GM18526 (cell line): Measurements from ENCODE around the gene DCTPP1.

Source experiments
- POLR2A ChIP-seq: IDR thresholded peaks from 3 replicates; pipeline ENCODE4 v1.6.1; 2011; ENCODE audit not compliant: insufficient read length; ENCODE audit errors: extremely low read depth

DCTPP1 gene

GRCh38 chr16:30449116-30449435 lies 19.2 kb upstream of the DCTPP1 start:
- TF ChIP-seq POLR2A = no peak

- no peak for TF ChIP-seq POLR2A
Observed at GRCh38 chr16:30447512-30448226, 17.8 kb upstream of the DCTPP1 start.

DNA sequence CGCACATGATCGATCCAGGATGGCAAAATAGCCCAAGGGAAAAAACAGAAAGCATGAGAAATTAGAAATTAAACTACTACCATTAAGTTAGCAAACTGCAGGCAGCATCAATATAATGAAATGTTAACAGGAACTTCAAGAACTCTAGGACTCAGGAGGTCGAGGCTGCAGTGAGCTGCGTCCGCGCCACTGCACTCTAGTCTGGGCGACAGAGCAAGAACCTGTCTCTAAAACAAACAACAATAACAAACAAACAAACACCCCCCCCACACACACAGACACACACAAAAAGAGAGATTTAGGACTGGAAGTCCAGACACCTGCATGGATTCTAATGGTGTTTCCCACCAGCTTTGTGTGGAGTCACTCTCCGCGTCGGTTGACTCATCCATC lies 16.4 kb upstream of the DCTPP1 start:
- TF ChIP-seq POLR2A = no peak

- TF ChIP-seq POLR2A = peak; percentile 95
Observed at GRCh38 chr16:30445408-30446202, 15.8 kb upstream of the DCTPP1 start, which contains the start of gene SEPHS2. SEPHS2 (minus strand) TSS chr16:30445874; CDS start chr16:30445727, 147 bp downstream.

- no peak for TF ChIP-seq POLR2A
Observed at GRCh38 chr16:30445149-30445407, 15.2 kb upstream of the DCTPP1 start.

GRCh38 chr16:30444231-30445148 lies 14.7 kb upstream of the DCTPP1 start:
- TF ChIP-seq POLR2A = no peak

GRCh38 chr16:30443631-30444030 lies 13.8 kb upstream of the DCTPP1 start:
- TF ChIP-seq POLR2A = no peak

DNA sequence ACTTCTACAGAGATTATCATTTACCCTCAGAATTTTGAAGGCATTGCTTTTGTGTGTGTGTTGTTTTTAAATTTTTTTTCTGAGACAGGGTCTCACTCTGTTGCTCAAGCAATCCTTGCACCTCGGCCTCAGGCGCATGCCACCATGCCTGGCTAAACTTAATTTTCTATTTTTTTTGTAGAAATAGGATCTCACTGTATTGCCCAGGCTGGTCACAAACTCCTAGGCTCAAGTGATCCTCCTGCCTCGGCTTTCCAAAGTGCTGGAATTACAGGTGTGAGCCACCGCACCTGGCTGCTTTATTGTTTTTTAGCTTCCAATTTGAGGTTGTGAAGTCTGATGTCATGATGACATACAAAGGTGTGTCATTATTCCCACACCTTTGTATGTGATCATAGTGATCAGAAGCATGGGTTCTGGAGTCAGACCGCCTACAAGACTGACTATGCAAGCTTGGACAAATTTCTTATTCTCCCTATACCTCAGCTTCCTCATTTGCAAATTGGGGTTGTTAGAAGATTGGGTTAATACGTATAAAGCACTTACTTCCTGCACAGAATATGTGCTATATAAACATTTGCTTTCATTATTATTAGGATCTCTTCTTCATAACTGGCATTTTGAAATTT lies 10.0 kb upstream of the DCTPP1 start:
- TF ChIP-seq POLR2A = no peak

- TF ChIP-seq POLR2A = no peak
Observed at GRCh38 chr16:30438835-30439234, 9.0 kb upstream of the DCTPP1 start.

DNA sequence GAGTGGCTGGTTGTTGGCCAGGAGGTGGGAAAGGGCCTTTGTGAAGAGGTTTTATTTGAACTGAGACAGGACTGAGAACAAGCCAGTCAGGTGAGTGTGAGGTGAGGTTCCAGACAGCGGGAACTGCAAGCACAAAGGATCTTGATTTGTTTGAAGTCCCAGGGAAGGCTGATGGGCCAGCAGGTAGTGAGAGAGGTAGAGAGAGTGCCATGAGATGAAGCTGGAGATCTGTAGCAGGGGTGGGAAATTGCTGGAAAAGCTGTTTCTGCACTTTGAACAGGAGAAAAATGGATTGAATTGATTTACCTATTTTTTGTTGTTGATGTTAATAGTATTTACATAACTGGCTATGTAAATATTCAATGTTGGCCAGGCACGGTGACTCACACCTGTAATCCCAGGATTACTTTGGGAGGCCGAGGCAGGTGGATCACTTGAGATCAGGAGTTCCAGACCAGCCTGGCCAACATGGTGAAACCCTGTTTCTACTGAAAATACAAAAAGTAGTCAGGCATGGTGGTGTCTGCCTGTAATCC lies 7.7 kb upstream of the DCTPP1 start:
- no peak for TF ChIP-seq POLR2A

GRCh38 chr16:30434852-30435251 lies 5.0 kb upstream of the DCTPP1 start:
- no peak for TF ChIP-seq POLR2A

- no peak for TF ChIP-seq POLR2A
Observed at GRCh38 chr16:30430428-30430970, 669 bp upstream of the DCTPP1 start.

DNA sequence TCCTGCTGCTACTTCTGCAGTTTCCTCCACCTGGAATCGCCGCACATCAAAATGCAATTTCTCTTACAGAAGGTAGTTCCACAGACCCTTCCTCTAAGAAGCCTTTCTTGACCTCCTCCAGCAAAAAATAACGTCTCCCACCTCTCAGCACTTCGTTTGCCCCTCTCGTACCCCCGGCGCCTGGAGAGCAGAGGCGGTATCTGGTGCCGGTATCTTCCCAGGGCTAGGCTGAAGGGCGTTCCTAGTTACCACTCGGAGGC lies 482 bp downstream of the DCTPP1 start:
- no peak for TF ChIP-seq POLR2A

DNA sequence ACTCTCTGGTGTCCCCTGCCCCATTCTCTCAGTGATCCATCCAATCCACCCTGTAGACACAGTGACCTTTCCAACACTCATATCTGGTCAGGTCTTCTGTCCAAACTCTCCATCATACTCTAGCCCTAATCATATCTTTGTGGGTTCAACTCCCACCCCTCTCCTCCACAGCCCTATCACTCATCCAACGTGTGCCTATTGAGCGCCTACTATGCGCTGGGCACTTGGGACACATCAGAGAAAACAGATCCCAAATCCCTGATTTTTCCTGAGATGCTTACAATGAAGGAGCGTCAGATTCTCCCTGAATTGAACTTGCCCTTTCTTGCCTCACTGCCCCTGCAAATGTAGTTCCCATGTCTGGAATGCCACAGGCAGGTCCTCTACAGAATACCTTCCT lies 1.8 kb downstream of the DCTPP1 start:
- no peak for TF ChIP-seq POLR2A

DNA sequence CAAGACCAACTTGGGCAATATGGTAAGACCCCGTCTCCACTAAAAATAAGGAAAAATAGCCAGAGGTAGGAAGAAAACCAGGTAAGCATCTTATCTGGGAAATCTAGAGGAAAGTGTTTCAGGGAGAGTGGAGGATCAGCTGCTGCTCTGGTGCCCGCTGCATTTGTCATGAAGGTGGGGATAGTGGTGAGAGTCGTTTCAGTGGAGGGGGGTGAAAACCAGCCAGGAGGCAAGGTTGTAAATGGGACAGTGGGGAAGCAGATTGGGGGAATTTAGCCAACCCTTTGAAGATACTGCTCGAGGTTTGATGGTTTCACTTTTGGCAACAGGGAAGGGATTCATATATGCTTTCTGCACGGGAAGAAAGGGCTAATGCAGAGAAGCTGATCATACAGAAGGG lies 8.8 kb downstream of the DCTPP1 start:
- no peak for TF ChIP-seq POLR2A
